HCT116 (cell line): ENCODE results near the gene TCEA2.

Experiments
- CEBPB ChIP-seq: IDR thresholded peaks from 2 replicates; pipeline ENCODE4 v1.6.1; 2012; ENCODE audit warnings: low read depth
- EZH2 ChIP-seq: fragments of 200-600 bp; sonication (generic); IDR thresholded peaks from 2 replicates; pipeline ENCODE4 v1.6.1; 2017; ENCODE audit warnings: antibody characterized with exemption, mixed run types
- EZH2phosphoT487 ChIP-seq: fragments of 200-600 bp; IDR thresholded peaks from 2 replicates; pipeline ENCODE4 v1.6.1; 2018; ENCODE audit warnings: antibody characterized with exemption, borderline replicate concordance
- JUND ChIP-seq: IDR thresholded peaks from 2 replicates; pipeline ENCODE4 v1.6.1; 2012
- POLR2A ChIP-seq: IDR thresholded peaks from 2 replicates; pipeline ENCODE4 v1.7.0; 2011; ENCODE audit warnings: borderline replicate concordance; ENCODE audit not compliant: insufficient read depth, insufficient read length; ENCODE audit errors: extremely low read depth
- RAD21 ChIP-seq: IDR thresholded peaks from 2 replicates; pipeline ENCODE4 v1.6.1; 2012; ENCODE audit warnings: low read depth, mild to moderate bottlenecking
- SIN3A ChIP-seq: IDR thresholded peaks from 2 replicates; pipeline ENCODE4 v1.6.1; 2012; ENCODE audit warnings: low read depth
- SRF ChIP-seq: IDR thresholded peaks from 2 replicates; pipeline ENCODE4 v1.6.1; 2012; ENCODE audit warnings: low read depth
- ZNF274 ChIP-seq: fragments of 200-500 bp; sonication (Bioruptor generic); IDR thresholded peaks from 2 replicates; pipeline ENCODE4 v1.6.1; 2014; ENCODE audit warnings: mild to moderate bottlenecking, low read depth, low read length, inconsistent platforms
- TF ChIP-seq, protein P1 (sequence below), 3 experiments: fragments of 200-600 bp in 1 of 3; sonication (generic) in 1 of 3; IDR thresholded peaks in 2 of 3; conservative IDR thresholded peaks in 1 of 3; 2 replicates each; pipeline ENCODE4 v1.5.1; 2012 to 2017; ENCODE audit warnings: low read depth in 2 of 3, low read length in 2 of 3, antibody characterized with exemption in 1 of 3, borderline replicate concordance in 1 of 3, control low read depth in 1 of 3, mild to moderate bottlenecking in 1 of 3, mixed read lengths in 1 of 3, mixed run types in 1 of 3, moderate library complexity in 1 of 3; ENCODE audit not compliant: insufficient read depth in 1 of 3
- TF ChIP-seq, protein P2 (sequence below): IDR thresholded peaks from 2 replicates; pipeline ENCODE4 v1.6.1; 2012
- TF ChIP-seq, protein P3 (sequence below): IDR thresholded peaks from 2 replicates; pipeline ENCODE4 v1.6.1; 2012
- TF ChIP-seq, protein P4 (sequence below): IDR thresholded peaks from 2 replicates; pipeline ENCODE4 v1.6.1; 2011; ENCODE audit warnings: mild to moderate bottlenecking, low read length, moderate library complexity; ENCODE audit not compliant: insufficient replicate concordance; ENCODE audit errors: extremely low read depth

DNA sequence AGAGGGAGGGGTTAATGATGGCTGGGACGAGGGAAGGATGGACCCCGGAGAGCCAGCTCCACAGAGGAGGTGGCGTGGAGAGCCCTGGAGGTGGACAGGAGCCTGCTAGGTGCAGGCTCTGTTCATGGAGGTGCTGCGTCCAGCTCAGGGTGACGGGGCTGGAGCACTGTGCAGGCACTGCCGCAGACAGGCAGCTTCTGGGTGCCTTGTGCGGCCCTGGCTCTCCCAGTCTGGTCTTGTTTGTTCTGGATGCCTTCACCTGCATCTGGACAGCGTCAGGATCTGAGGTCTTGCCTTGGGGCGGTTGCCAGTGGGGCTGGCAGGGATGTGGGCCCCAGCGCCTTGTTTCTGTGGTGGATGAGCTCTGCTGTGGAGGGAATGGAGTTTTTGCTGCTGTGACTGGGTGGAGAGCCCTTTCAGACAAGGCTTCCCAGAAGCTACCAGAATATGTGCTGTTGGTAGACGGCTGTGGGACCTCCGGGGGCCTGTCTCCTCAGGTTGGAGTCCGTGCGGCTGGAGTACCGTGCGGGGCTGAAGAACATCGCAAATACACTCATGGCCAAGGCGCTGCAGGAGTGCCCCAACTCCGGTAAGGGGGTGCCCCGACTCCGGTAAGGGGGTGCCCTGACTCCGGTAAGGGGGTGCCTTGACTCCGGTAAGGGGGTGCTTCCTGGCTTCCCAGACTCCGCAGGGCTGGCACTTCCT is 34.9 kb upstream of the TCEA2 start:
- TF ChIP-seq, protein P1, sequence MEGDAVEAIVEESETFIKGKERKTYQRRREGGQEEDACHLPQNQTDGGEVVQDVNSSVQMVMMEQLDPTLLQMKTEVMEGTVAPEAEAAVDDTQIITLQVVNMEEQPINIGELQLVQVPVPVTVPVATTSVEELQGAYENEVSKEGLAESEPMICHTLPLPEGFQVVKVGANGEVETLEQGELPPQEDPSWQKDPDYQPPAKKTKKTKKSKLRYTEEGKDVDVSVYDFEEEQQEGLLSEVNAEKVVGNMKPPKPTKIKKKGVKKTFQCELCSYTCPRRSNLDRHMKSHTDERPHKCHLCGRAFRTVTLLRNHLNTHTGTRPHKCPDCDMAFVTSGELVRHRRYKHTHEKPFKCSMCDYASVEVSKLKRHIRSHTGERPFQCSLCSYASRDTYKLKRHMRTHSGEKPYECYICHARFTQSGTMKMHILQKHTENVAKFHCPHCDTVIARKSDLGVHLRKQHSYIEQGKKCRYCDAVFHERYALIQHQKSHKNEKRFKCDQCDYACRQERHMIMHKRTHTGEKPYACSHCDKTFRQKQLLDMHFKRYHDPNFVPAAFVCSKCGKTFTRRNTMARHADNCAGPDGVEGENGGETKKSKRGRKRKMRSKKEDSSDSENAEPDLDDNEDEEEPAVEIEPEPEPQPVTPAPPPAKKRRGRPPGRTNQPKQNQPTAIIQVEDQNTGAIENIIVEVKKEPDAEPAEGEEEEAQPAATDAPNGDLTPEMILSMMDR (IDR thresholded peaks at IDR 0.05 in 2 of 3, conservative IDR thresholded peaks at IDR 0.05 in 1 of 3; ENCODE audit: borderline replicate concordance in 1 of 3, insufficient read depth in 1 of 3, low read depth in 2 of 3, low read length in 2 of 3): no peak
- TF ChIP-seq CEBPB (no peak), EZH2 (no peak), POLR2A (no peak), RAD21 (no peak), JUND (no peak), ZNF274 (no peak), SRF (no peak), EZH2phosphoT487 (no peak), SIN3A (no peak)
- TF ChIP-seq, protein P2, sequence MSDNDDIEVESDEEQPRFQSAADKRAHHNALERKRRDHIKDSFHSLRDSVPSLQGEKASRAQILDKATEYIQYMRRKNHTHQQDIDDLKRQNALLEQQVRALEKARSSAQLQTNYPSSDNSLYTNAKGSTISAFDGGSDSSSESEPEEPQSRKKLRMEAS: no peak
- TF ChIP-seq, protein P3, sequence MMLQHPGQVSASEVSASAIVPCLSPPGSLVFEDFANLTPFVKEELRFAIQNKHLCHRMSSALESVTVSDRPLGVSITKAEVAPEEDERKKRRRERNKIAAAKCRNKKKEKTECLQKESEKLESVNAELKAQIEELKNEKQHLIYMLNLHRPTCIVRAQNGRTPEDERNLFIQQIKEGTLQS: no peak
- TF ChIP-seq, protein P4, sequence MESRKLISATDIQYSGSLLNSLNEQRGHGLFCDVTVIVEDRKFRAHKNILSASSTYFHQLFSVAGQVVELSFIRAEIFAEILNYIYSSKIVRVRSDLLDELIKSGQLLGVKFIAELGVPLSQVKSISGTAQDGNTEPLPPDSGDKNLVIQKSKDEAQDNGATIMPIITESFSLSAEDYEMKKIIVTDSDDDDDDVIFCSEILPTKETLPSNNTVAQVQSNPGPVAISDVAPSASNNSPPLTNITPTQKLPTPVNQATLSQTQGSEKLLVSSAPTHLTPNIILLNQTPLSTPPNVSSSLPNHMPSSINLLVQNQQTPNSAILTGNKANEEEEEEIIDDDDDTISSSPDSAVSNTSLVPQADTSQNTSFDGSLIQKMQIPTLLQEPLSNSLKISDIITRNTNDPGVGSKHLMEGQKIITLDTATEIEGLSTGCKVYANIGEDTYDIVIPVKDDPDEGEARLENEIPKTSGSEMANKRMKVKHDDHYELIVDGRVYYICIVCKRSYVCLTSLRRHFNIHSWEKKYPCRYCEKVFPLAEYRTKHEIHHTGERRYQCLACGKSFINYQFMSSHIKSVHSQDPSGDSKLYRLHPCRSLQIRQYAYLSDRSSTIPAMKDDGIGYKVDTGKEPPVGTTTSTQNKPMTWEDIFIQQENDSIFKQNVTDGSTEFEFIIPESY: no peak
